Measurements from ENCODE around the gene MYMX. TPM values are rescaled to one million over a fixed set of nuclear protein-coding genes. Genes with fewer than 3 reads are reported as not detected.

Gene MYMX
- total RNA-seq, 1 donor from 2014 or later = not detected

DNA sequence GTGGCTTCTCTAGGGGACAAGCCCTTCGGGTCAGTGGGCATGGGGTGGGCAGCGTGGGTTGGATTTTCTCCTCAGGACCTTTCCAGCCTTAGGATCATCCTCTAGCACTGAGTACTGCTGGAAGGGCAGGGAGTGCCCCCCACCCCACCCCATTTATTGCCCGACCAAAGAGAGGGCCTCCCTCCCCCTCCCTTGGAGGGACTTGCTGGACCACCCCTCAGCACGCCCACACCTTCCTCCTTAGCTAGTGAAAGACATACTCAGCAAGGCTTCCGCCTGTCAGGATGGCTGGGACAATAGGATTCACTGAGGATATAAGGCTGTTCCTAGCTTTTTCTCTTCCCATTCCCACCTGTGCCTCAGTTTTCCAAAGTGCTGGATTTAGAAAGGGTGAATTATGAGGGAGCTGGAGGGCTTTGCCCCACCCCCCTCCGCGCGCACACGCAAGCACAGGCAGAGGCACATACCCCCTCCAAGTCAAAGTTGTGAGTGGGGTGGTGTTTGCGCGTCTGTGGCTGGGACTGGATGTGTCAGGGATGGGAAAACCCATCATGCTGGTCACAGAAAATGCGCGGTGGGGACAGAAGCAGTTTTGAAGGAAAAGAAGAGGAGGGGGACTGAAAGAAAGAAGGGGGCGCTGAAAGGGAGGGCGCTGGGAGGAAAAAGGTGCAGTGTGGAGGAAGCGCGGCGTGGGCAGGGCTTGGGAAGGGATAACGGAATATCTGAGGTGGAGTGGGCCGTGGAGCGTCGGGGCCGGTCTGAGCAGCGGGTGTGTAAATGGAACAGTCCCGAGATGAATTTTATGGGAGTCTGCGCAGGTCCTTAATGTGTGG is 6.0 kb downstream of the MYMX start:
- peaks cover 81% of the 10 kb centered on the region for H3K4me1 Mint-ChIP-seq (ENCODE audit: unreplicated experiment)
- no peak for DNase-seq (ENCODE audit: extremely low spot score, unreplicated experiment)
- no peaks in the 10 kb centered on the region for H3K36me3 Mint-ChIP-seq (ENCODE audit: unreplicated experiment)
- H3K27me3 Mint-ChIP-seq (ENCODE audit: unreplicated experiment) = no peaks in the 10 kb centered on the region
- peak overlapping the region; percentile 99 for H3K27ac Mint-ChIP-seq (ENCODE audit: unreplicated experiment)
- H3K4me3 Mint-ChIP-seq (ENCODE audit: unreplicated experiment) = peak overlapping the region; percentile 77
- no peaks in the 10 kb centered on the region for H3K9me3 Mint-ChIP-seq (ENCODE audit: unreplicated experiment)
- TF ChIP-seq, protein P1, sequence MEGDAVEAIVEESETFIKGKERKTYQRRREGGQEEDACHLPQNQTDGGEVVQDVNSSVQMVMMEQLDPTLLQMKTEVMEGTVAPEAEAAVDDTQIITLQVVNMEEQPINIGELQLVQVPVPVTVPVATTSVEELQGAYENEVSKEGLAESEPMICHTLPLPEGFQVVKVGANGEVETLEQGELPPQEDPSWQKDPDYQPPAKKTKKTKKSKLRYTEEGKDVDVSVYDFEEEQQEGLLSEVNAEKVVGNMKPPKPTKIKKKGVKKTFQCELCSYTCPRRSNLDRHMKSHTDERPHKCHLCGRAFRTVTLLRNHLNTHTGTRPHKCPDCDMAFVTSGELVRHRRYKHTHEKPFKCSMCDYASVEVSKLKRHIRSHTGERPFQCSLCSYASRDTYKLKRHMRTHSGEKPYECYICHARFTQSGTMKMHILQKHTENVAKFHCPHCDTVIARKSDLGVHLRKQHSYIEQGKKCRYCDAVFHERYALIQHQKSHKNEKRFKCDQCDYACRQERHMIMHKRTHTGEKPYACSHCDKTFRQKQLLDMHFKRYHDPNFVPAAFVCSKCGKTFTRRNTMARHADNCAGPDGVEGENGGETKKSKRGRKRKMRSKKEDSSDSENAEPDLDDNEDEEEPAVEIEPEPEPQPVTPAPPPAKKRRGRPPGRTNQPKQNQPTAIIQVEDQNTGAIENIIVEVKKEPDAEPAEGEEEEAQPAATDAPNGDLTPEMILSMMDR (IDR thresholded peaks at IDR 0.05) = no peak

- peaks cover 81% of the 10 kb centered on the region for H3K4me1 Mint-ChIP-seq (ENCODE audit: unreplicated experiment)
- no peak for DNase-seq (ENCODE audit: extremely low spot score, unreplicated experiment)
- peak within 1 kb of the TSS; percentile 99 for H3K27ac Mint-ChIP-seq (ENCODE audit: unreplicated experiment)
- H3K27me3 Mint-ChIP-seq (ENCODE audit: unreplicated experiment) = no peaks in the 10 kb centered on the region
- no peaks in the 10 kb centered on the region for H3K9me3 Mint-ChIP-seq (ENCODE audit: unreplicated experiment)
- no peaks in the 10 kb centered on the region for H3K36me3 Mint-ChIP-seq (ENCODE audit: unreplicated experiment)
- peak within 1 kb of the TSS; percentile 77 for H3K4me3 Mint-ChIP-seq (ENCODE audit: unreplicated experiment)
- TF ChIP-seq, protein P1 (IDR thresholded peaks at IDR 0.05) = no peak
Measured at GRCh38 chr6:44223319-44224028, 6.7 kb downstream of the MYMX start, which contains the start of gene SLC29A1. TSS of gene SLC29A1 (plus strand) at chr6:44223595. CDS start at chr6:44227314, 3,719 bp downstream.

DNA sequence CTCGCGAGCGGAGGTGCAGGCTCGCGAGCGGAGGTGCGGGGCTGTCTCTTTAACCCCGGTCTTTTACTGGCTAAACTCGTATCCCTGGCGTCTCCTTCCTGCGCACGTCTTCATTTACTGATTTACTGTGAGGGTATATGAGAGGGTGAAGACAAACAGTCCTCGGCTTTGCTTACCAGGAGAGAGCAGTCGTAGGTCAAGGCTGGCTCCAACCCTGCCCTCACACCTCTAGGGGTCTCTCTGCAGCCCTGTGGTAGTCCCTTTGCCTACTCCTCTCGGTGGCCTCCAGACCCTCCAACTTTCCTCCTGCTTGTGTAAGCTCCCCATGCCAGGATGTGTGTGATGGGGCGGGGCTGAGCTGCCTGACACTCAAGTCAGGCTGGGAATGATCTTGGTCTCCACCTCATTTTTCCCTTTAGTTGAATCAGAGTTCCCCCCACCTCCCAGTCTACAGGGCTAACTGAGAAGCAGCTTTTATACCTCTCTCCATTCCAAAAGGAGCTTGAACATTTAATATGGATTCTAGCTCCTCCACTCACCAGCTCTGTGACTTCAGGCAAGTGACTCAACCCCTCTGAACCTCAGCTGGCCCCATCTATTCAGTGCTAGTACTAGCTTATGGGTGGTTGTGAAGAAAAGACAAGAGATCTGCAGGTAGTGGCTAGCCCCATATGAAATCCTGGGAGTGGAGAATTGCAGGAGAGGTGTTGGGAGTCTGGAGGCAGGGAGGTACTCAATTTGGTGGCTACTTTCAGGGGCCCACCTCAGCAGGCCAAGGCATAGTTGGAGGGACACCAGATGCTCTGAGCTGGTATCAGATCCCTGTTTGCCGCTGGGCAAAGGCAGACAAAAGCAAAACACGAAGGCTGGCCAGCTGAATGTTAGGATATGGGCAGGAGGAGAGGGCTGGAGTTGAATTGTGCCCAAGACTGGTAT is 7.6 kb downstream of the MYMX start:
- H3K9me3 Mint-ChIP-seq (ENCODE audit: unreplicated experiment) = no peaks in the 10 kb centered on the region
- peaks cover 82% of the 10 kb centered on the region for H3K4me1 Mint-ChIP-seq (ENCODE audit: unreplicated experiment)
- peak overlapping the region; percentile 59 for H3K27ac Mint-ChIP-seq (ENCODE audit: unreplicated experiment)
- no peak for DNase-seq (ENCODE audit: extremely low spot score, unreplicated experiment)
- peaks cover 5% of the 10 kb centered on the region for H3K36me3 Mint-ChIP-seq (ENCODE audit: unreplicated experiment)
- peak overlapping the region; percentile 77 for H3K4me3 Mint-ChIP-seq (ENCODE audit: unreplicated experiment)
- TF ChIP-seq, protein P1 (IDR thresholded peaks at IDR 0.05) = no peak
- H3K27me3 Mint-ChIP-seq (ENCODE audit: unreplicated experiment) = no peaks in the 10 kb centered on the region

DNA sequence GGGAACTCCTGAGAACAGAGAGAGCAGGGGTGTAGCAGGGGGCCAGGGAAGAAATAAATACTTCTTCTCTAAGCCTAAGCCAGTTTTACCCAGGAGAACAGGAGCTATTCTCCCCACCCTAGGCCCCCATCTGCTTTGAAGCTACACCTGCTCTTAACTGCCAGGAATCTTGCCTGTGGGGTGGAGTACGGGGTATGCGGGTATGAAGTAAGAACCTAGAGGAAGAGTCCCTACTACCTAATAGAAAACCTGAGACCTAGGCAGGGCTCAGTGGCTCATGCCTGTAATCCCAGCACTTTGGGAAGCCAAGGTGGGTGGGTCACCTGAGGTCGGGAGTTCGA is 8.2 kb downstream of the MYMX start:
- Mint-ChIP-seq H3K27ac (ENCODE audit: unreplicated experiment) (peak overlapping the region; percentile 59), H3K9me3 (ENCODE audit: unreplicated experiment) (no peaks in the 10 kb centered on the region), H3K4me1 (ENCODE audit: unreplicated experiment) (peaks cover 82% of the 10 kb centered on the region), H3K27me3 (ENCODE audit: unreplicated experiment) (no peaks in the 10 kb centered on the region), H3K4me3 (ENCODE audit: unreplicated experiment) (peak overlapping the region; percentile 77), H3K36me3 (ENCODE audit: unreplicated experiment) (peaks cover 7% of the 10 kb centered on the region)
- DNase-seq (ENCODE audit: extremely low spot score, unreplicated experiment) = no peak
- TF ChIP-seq, protein P1 (IDR thresholded peaks at IDR 0.05) = no peak
